Stimulated activated CD4-positive, alpha-beta T cell treated with anti-CD3 and anti-CD28 coated beads, Interleukin-2, amount 100 ng/mL, for 48 hours (primary cell): ENCODE measurements around the gene SLCO6A1.

Experiments used
- DNase-seq, 2 donors: peaks; one replicate each; pipeline ENCODE4 v3.0.0-alpha.2; 2020

SLCO6A1 gene

GRCh38 chr5:102451082-102451481 lies 47.7 kb downstream of the SLCO6A1 start:
- DNase-seq = no peak

DNA sequence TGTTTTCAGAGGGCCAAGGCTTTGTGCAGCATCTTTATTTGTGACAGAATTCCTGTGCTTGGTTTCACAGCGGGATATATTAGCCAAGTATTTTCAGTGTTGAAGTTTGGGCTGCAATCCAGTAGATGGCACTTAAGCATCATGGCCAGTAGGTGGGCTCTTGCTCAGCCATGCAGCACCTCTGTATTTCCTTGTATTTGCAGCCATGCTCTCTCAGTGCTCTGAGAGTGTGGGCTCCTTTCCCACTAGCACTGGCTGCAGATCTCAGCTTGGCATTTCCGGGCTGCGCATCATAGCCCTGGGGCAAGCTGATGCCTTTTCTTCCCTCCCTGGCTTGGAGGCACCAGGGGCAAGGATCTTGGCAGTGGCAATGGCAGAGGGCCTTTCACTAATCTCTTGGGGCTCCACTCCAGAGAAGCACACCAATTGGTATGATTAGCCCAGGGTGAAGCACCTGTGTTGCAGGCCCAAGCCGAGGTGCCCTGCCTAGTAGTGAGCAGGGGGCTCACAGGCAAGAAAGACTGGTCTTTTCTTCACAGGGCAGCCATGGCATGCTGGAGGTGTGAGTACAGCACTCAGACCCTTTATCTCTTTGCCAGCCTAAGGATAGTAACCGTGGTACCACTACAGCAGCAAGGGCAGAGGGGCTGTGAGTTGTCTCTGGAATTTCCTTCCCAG lies 48.3 kb downstream of the SLCO6A1 start:
- DNase-seq = no peak

DNA sequence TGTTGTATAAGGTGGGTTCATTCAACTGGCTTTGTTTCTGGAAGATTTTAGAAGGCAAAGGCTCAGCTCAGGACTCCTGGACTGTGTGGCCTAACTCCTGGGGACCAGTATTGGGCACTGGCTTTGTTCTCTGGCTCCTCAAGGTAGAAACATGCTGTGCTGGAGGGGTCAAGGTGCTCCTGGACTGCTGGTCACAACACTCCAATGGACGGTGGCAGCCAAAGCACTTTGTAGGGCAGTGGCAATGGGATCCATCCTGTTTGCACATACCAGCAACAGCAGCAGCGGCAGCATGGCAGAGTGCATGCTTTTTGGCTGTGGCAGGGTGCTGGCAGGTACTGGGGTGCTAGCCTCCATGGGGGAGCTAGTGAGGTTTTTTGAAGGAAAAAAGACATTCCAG lies 65.3 kb downstream of the SLCO6A1 start:
- no peak for DNase-seq

- DNase-seq = no peak
Measured at GRCh38 chr5:102421647-102422046, 77.2 kb downstream of the SLCO6A1 start.

DNA sequence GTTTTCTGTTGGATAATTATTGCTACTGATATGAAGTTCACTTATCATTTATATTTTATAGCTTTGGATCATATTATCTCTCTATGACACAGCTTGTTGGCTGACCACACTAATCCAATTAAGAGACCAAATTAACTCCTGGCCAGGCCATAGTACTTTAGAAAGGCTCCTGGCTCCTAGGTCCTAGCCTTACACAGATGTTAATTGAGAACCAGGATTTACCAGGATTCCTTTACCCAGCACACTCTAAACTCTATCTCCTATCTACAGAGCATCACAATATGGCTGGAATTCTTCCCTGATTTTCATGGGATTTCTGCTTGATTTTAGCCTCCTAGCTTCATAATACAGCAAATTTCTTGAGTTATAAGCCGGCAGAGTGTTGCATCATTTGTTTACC lies 80.3 kb downstream of the SLCO6A1 start:
- DNase-seq = no peak

DNA sequence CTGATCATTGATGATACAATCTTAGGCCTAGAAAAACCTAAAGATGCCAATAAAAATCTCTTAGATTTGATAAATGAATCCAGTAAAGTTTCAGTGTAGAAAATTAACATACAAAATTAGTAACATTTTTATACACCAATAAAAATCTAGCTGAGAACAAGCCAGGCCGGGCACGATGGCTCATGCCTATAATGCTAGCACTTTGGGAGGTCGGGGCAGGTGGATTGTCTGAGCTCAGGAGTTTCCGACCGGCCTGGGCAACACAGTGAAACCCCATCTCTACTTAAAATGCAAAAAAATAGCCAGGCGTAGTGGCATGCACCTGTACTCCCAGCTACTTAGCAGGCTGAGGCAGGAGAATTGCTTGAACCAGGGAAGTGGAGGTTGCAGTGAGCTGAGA lies 84.4 kb downstream of the SLCO6A1 start:
- no peak for DNase-seq

DNA sequence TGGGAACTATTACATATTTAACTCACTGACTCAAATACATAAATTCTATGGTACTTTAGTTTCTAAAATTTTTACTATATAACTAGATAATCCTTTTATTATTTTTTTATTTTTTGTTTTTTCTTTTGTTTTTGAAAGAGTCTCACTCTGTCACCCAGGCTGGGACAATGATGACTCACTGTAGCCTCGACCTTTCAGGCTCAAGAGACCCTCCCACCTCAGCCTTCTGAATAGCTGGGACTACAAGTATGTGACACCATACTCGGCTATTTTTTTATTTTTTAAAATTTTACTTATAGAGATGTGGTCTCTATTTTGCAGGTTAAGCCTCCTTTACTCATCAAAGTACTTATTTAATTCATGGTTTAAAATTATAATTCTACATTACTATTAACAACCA lies 110.6 kb downstream of the SLCO6A1 start:
- no peak for DNase-seq

DNA sequence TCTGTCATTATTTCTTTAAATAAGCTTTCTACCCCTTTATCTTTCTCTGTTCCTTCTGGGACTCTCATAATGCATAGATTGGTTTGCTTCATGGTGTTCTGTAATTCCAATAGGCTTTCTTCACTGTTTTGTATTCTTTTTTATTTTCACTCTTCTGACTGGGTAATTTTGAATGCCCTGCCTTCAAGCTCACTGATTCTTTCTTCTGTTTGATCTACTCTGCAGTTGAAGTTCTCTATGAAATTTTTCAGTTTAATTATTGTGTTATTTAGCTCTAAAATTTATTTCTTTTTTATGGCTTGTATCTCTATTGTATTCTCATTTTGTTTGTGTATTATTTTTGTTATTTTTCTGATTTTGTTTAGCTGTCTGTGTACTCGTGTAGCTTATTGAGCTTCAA lies 113.4 kb downstream of the SLCO6A1 start:
- no peak for DNase-seq

DNA sequence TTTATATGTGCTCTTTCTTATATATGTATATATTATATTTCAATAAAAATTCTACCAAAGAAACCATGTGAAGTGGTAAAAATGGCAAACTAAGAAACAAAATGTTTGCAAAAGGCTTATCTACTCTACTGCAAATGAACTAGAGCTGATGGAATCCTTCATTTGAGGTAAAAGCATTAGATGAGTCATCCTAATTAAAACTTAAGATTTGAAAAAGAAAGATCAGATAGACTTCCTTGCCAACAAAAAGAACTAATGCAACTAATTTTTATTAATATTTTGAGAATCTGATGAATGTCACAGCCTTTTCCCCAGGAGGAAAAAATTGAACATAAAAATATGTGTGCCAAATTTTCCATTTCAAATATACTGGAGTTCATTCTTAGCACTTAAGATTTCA lies 118.6 kb downstream of the SLCO6A1 start:
- DNase-seq = no peak

DNA sequence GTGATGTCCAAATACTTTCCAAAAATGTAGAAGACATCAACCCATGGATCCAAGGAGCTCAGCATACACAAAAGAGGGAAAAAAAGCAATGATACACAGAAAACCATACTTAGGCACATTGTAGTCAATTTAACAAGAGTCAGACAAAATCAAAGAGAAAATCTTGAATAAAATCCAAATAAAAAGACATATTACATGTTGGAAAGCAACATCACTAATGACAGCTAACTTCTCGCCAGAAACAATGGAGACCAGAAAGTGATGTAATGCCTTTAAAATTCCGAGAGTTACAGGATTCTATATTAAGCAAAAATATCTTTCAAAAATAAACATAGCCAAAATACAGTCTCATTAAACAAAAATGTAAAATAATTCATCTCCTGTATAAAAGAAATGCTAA lies 122.9 kb downstream of the SLCO6A1 start:
- DNase-seq = no peak

- no peak for DNase-seq
Measured at GRCh38 chr5:102375272-102375671, 123.5 kb downstream of the SLCO6A1 start.

GRCh38 chr5:102368392-102368791 lies 130.4 kb downstream of the SLCO6A1 start:
- DNase-seq = no peak

- no peak for DNase-seq
Measured at GRCh38 chr5:102341681-102342288, 157.0 kb downstream of the SLCO6A1 start.

GRCh38 chr5:102324714-102325113 lies 174.1 kb downstream of the SLCO6A1 start:
- DNase-seq = no peak
